ENCODE results near the gene HOGA1.

DNA sequence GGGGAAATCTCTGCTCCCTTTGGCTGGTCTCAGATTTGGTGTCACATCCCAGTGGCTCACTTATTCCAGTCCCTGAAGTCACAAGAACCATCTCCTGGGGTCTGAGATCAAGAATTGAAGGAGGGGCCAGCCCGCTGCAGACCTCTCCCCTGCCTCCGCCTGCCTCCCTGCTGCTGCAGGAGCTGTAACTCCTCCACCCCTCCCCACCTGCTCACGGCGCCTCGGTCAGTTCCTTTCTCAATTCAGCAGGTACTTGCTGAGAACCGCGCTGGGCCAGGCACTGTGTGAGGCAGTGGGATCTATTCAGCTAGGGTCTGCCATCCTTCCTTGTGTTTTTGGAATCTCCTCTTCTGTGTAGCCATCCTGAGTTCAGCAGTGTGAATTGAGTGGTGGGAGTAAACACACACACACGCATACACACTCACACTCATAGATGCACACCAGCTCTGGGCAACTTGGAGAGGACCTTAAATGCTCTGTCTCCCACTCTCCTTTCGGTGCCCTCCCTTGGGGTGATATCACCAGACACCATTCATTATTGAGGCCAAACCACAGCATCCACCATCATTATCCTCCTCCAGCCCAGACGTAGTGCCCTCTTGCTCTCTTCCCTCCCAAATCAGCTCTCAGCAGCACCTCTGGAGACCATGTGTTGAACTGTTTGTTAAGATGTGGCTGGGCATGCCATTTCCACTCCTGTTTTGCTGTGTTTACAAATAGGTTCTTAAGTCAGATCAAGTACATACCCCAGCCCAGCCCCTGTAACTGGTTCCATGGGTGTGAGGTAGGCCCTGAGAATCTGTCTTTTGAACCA lies 33.6 kb upstream of the HOGA1 start:
- TF ChIP-seq, protein P1, sequence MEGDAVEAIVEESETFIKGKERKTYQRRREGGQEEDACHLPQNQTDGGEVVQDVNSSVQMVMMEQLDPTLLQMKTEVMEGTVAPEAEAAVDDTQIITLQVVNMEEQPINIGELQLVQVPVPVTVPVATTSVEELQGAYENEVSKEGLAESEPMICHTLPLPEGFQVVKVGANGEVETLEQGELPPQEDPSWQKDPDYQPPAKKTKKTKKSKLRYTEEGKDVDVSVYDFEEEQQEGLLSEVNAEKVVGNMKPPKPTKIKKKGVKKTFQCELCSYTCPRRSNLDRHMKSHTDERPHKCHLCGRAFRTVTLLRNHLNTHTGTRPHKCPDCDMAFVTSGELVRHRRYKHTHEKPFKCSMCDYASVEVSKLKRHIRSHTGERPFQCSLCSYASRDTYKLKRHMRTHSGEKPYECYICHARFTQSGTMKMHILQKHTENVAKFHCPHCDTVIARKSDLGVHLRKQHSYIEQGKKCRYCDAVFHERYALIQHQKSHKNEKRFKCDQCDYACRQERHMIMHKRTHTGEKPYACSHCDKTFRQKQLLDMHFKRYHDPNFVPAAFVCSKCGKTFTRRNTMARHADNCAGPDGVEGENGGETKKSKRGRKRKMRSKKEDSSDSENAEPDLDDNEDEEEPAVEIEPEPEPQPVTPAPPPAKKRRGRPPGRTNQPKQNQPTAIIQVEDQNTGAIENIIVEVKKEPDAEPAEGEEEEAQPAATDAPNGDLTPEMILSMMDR (conservative IDR thresholded peaks at IDR 0.05; ENCODE audit: low read depth in 2 of 2), result 0 out of 4 replicates have a peak, but pooled peaks of 1 of the 2 experiments have one; percentile 1
- no peak for TF ChIP-seq EZH2 (IDR thresholded peaks at IDR 0.05; ENCODE audit: low read depth, unreplicated experiment)
- no peak for TF ChIP-seq STAT1 (IDR thresholded peaks at IDR 0.05; ENCODE audit: unreplicated experiment)
- TF ChIP-seq, protein P2, sequence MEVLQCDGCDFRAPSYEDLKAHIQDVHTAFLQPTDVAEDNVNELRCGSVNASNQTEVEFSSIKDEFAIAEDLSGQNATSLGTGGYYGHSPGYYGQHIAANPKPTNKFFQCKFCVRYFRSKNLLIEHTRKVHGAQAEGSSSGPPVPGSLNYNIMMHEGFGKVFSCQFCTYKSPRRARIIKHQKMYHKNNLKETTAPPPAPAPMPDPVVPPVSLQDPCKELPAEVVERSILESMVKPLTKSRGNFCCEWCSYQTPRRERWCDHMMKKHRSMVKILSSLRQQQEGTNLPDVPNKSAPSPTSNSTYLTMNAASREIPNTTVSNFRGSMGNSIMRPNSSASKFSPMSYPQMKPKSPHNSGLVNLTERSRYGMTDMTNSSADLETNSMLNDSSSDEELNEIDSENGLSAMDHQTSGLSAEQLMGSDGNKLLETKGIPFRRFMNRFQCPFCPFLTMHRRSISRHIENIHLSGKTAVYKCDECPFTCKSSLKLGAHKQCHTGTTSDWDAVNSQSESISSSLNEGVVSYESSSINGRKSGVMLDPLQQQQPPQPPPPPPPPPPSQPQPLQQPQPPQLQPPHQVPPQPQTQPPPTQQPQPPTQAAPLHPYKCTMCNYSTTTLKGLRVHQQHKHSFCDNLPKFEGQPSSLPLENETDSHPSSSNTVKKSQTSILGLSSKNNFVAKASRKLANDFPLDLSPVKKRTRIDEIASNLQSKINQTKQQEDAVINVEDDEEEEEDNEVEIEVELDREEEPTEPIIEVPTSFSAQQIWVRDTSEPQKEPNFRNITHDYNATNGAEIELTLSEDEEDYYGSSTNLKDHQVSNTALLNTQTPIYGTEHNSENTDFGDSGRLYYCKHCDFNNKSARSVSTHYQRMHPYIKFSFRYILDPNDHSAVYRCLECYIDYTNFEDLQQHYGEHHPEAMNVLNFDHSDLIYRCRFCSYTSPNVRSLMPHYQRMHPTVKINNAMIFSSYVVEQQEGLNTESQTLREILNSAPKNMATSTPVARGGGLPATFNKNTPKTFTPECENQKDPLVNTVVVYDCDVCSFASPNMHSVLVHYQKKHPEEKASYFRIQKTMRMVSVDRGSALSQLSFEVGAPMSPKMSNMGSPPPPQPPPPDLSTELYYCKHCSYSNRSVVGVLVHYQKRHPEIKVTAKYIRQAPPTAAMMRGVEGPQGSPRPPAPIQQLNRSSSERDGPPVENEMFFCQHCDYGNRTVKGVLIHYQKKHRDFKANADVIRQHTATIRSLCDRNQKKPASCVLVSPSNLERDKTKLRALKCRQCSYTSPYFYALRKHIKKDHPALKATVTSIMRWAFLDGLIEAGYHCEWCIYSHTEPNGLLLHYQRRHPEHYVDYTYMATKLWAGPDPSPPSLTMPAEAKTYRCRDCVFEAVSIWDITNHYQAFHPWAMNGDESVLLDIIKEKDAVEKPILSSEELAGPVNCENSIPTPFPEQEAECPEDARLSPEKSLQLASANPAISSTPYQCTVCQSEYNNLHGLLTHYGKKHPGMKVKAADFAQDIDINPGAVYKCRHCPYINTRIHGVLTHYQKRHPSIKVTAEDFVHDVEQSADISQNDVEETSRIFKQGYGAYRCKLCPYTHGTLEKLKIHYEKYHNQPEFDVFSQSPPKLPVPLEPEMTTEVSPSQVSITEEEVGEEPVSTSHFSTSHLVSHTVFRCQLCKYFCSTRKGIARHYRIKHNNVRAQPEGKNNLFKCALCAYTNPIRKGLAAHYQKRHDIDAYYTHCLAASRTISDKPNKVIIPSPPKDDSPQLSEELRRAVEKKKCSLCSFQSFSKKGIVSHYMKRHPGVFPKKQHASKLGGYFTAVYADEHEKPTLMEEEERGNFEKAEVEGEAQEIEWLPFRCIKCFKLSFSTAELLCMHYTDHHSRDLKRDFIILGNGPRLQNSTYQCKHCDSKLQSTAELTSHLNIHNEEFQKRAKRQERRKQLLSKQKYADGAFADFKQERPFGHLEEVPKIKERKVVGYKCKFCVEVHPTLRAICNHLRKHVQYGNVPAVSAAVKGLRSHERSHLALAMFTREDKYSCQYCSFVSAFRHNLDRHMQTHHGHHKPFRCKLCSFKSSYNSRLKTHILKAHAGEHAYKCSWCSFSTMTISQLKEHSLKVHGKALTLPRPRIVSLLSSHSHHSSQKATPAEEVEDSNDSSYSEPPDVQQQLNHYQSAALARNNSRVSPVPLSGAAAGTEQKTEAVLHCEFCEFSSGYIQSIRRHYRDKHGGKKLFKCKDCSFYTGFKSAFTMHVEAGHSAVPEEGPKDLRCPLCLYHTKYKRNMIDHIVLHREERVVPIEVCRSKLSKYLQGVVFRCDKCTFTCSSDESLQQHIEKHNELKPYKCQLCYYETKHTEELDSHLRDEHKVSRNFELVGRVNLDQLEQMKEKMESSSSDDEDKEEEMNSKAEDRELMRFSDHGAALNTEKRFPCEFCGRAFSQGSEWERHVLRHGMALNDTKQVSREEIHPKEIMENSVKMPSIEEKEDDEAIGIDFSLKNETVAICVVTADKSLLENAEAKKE (CRISPR knock-in tag; IDR thresholded peaks at IDR 0.05), result no peak
- no peak for TF ChIP-seq EZH2phosphoT487 (IDR thresholded peaks at IDR 0.05; ENCODE audit: unreplicated experiment)
- no peak for TF ChIP-seq POLR2AphosphoS5 (IDR thresholded peaks at IDR 0.05; ENCODE audit: low read depth)
- TF ChIP-seq JUNB (IDR thresholded peaks at IDR 0.05; ENCODE audit: unreplicated experiment), result no peak
- TF ChIP-seq NANOG (IDR thresholded peaks at IDR 0.05; ENCODE audit: borderline replicate concordance), result no peak
- TF ChIP-seq CREB1 (CRISPR knock-in tag; IDR thresholded peaks at IDR 0.05; ENCODE audit: low read depth), result no peak
- TF ChIP-seq, protein P3, sequence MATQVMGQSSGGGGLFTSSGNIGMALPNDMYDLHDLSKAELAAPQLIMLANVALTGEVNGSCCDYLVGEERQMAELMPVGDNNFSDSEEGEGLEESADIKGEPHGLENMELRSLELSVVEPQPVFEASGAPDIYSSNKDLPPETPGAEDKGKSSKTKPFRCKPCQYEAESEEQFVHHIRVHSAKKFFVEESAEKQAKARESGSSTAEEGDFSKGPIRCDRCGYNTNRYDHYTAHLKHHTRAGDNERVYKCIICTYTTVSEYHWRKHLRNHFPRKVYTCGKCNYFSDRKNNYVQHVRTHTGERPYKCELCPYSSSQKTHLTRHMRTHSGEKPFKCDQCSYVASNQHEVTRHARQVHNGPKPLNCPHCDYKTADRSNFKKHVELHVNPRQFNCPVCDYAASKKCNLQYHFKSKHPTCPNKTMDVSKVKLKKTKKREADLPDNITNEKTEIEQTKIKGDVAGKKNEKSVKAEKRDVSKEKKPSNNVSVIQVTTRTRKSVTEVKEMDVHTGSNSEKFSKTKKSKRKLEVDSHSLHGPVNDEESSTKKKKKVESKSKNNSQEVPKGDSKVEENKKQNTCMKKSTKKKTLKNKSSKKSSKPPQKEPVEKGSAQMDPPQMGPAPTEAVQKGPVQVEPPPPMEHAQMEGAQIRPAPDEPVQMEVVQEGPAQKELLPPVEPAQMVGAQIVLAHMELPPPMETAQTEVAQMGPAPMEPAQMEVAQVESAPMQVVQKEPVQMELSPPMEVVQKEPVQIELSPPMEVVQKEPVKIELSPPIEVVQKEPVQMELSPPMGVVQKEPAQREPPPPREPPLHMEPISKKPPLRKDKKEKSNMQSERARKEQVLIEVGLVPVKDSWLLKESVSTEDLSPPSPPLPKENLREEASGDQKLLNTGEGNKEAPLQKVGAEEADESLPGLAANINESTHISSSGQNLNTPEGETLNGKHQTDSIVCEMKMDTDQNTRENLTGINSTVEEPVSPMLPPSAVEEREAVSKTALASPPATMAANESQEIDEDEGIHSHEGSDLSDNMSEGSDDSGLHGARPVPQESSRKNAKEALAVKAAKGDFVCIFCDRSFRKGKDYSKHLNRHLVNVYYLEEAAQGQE (IDR thresholded peaks at IDR 0.05; ENCODE audit: unreplicated experiment), result no peak

Data from GM23338 (cell line).